Right atrium auricular region (tissue), 2 donors: ENCODE measurements around the gene DLD. TPM values are rescaled to one million over a fixed set of nuclear protein-coding genes. Genes with fewer than 3 reads are reported as not detected.

Source experiments
- DNase-seq: peaks from one replicate; pipeline ENCODE4 v3.0.0-alpha.2; 2019; ENCODE audit warnings: low spot score
- H3K27ac ChIP-seq, 2 donors: fragments of 200-600 bp; sonication (generic); 1 replicate in 1 of 2; 2 replicates in 1 of 2; pipeline ENCODE4 v1.5.1; 2016 to 2019
- H3K27me3 ChIP-seq, 2 donors: fragments of 200-600 bp; sonication (generic); one replicate each; pipeline versions ENCODE4 v1.5.1 to v1.6.0; 2017 to 2019
- H3K36me3 ChIP-seq: fragments of 200-600 bp; sonication (generic); one replicate; pipeline ENCODE4 v1.5.1; 2016
- H3K4me1 ChIP-seq, 2 donors: fragments of 200-600 bp; sonication (generic); one replicate each; pipeline versions ENCODE4 v1.5.1 to v1.6.0; 2017 to 2019
- H3K4me3 ChIP-seq, 2 donors: fragments of 200-600 bp; sonication (generic); 1 replicate in 1 of 2; 2 replicates in 1 of 2; pipeline ENCODE4 v1.5.1; 2017 to 2019; ENCODE audit warnings: mild to moderate bottlenecking in 1 of 2, moderate library complexity in 1 of 2
- H3K9me3 ChIP-seq, 2 donors: fragments of 200-600 bp; sonication (generic); one replicate each; pipeline ENCODE4 v1.5.1; 2019
- CTCF ChIP-seq, 2 donors: fragments of 200-600 bp; sonication (generic); IDR thresholded peaks; one replicate each; pipeline ENCODE4 v1.5.1; 2019; ENCODE audit warnings: antibody characterized with exemption in 2 of 2
- total RNA-seq, 2 donors: library from RNA; depleted of rRNA; stranded (reverse); fragments of >200 nt; gene quantifications; one replicate each; pipeline ENCODE4 v1.1.0, GENCODE V29; 2016

Gene DLD
- total RNA-seq, 2 donors from 2014 or later: 52.9 to 153 TPM

- Histone ChIP-seq H3K4me3 (no peak overlapping the region), H3K27me3 (no peaks in the 10 kb centered on the region), H3K27ac (peak overlapping the region in 1 of 2 donors; percentile 4), H3K4me1 (no peaks in the 10 kb centered on the region), H3K36me3 (peaks cover 88% of the 10 kb centered on the region), H3K9me3 (no peaks in the 10 kb centered on the region)
- no peak for DNase-seq
- no peak for TF ChIP-seq CTCF (IDR thresholded peaks at IDR 0.05)
These were observed 16.8 kb downstream of the DLD start for GRCh38 chr7:107907790-107908189.

GRCh38 chr7:107909445-107909844, 18.5 kb downstream of the DLD start:
- H3K27me3 ChIP-seq: no peaks in the 10 kb centered on the region
- no peaks in the 10 kb centered on the region for H3K4me1 ChIP-seq
- no peaks in the 10 kb centered on the region for H3K9me3 ChIP-seq
- DNase-seq: no peak
- peaks cover 74% of the 10 kb centered on the region for H3K36me3 ChIP-seq
- no peak overlapping the region for H3K4me3 ChIP-seq
- H3K27ac ChIP-seq: no peak overlapping the region
- no peak for TF ChIP-seq CTCF (IDR thresholded peaks at IDR 0.05)

GRCh38 chr7:107911981-107912380, 21.0 kb downstream of the DLD start:
- no peak for TF ChIP-seq CTCF (IDR thresholded peaks at IDR 0.05)
- no peak for DNase-seq
- no peaks in the 10 kb centered on the region for H3K4me1 ChIP-seq
- H3K36me3 ChIP-seq: peaks cover 71% of the 10 kb centered on the region
- H3K27me3 ChIP-seq: no peaks in the 10 kb centered on the region
- no peak overlapping the region for H3K27ac ChIP-seq
- H3K4me3 ChIP-seq: no peak overlapping the region
- no peaks in the 10 kb centered on the region for H3K9me3 ChIP-seq

- Histone ChIP-seq H3K4me3 (no peak overlapping the region), H3K27ac (no peak overlapping the region), H3K9me3 (no peaks in the 10 kb centered on the region), H3K36me3 (peaks cover 70% of the 10 kb centered on the region), H3K4me1 (no peaks in the 10 kb centered on the region), H3K27me3 (no peaks in the 10 kb centered on the region)
- DNase-seq: no peak
- TF ChIP-seq CTCF (IDR thresholded peaks at IDR 0.05): no peak
These were observed 22.9 kb downstream of the DLD start for GRCh38 chr7:107913851-107914250.

GRCh38 chr7:107914831-107915230, 23.8 kb downstream of the DLD start:
- DNase-seq: no peak
- Histone ChIP-seq H3K27ac (no peak overlapping the region), H3K36me3 (peaks cover 70% of the 10 kb centered on the region), H3K4me3 (no peak overlapping the region), H3K9me3 (no peaks in the 10 kb centered on the region), H3K4me1 (no peaks in the 10 kb centered on the region), H3K27me3 (no peaks in the 10 kb centered on the region)
- TF ChIP-seq CTCF (IDR thresholded peaks at IDR 0.05): no peak

- peaks cover 0 to 6% of the 10 kb centered on the region in 2 donors for H3K4me1 ChIP-seq
- H3K36me3 ChIP-seq: peaks cover 69% of the 10 kb centered on the region
- no peak for TF ChIP-seq CTCF (IDR thresholded peaks at IDR 0.05)
- H3K9me3 ChIP-seq: no peaks in the 10 kb centered on the region
- no peaks in the 10 kb centered on the region for H3K27me3 ChIP-seq
- H3K27ac ChIP-seq: no peak overlapping the region
- no peak for DNase-seq
- no peak overlapping the region for H3K4me3 ChIP-seq
These were observed 24.6 kb downstream of the DLD start for GRCh38 chr7:107915541-107915940.
